NCI-H345 (cell line): ENCODE results near the gene PPP1R2C.

Experiments
- DNase-seq: peaks from one replicate; lab custom pipeline; 2025; lab: John Stamatoyannopoulos, UW

The PPP1R2C gene

GRCh38 chrX:42778096-42778495 is at the start of gene PPP1R2C:
PPP1R2C (minus strand) TSS chrX:42778163; CDS start chrX:42778079, 84 bp downstream.
- no peak for DNase-seq

DNA sequence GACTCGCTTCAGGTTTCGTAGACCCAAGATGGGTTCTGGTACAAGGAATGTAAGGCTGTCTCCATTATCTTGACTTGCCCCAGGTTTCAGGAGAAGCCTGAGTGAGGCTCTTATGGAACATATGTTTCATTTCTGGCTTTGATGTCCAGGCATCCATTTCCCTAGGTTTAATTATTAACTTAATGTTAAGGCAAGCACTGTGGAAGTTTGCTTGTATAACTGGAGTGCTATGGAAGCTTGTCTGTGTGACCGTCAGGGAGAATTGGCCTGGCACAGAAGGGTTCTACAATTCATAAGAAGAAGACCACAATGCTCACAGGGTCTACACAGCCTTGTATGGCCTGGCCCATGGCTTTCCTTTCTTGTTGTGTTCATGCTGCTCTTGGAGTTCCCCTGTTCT is 47.2 kb upstream of the PPP1R2C start:
- no peak for DNase-seq

DNA sequence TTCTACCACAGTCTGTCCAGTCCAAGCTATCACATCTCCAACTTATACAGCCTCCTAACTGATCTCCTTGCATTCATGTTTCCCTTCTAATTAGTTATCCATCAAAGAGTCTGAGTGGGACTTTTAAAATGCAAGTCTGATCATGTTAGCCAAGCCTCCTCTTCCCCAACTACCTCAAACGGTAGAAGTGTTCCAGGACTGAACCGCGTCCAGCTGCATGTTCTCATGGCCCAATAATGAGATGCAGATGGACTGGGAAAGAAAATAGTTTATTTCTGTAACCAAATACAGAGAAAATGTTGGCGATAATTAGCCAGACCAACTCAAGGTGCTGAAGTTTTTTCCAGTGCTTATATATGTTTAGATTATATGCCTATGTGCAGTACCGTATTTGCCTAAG is 46.6 kb upstream of the PPP1R2C start:
- DNase-seq: no peak

DNA sequence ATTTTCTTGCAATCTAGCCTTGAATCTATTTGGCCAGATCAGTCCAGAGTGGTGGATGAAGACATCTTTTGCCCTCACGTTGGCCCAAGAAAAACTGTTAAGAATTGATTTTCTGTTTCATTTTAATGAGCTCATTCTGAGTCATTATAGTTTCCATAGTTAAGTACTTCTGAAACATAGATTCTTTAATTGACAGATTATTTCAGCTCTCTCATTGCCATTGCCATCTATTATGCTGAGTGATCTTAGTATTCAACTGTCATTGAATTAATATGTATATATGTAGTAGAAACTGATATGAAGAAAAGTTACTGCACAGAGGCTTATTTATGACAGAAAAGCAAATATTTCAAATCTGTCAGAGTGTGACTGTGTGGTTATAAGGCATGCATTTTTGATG is 45.5 kb upstream of the PPP1R2C start:
- no peak for DNase-seq

DNA sequence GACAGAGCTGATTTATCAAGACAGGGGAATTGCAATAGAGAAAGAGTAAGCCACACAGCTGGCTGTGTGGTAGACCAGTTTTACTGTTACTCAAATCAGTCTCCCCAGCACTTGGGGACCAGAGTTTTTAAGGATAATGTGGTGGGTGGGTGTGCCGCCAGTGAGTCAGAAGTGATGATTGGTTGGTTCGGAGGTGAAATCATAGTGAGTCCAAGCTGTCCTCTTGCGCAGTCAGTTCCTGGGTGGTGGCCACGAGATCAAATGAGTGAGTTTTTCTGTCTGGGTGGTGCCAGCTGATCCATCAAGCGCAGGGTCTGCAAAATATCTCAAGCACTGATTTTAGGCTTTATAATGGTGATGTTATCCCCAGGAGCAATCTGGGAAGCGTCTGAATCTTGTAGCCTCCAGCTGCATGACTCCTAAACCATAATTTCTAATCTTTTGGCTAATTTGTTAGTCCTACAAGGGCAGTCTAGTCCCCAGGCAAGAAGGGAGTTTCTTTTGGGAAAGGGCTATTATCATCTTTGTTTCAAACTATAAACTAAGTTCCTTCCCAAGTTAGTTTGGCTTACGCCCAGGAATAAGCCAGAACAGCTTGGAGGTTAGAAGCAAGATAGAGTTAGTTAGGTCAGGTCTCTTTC is 44.0 kb upstream of the PPP1R2C start:
- DNase-seq: no peak

- no peak for DNase-seq
Observed at GRCh38 chrX:42818151-42818921, 40.4 kb upstream of the PPP1R2C start.

GRCh38 chrX:42809569-42809968 is 31.6 kb upstream of the PPP1R2C start:
- DNase-seq: no peak

GRCh38 chrX:42807393-42807792 is 29.4 kb upstream of the PPP1R2C start:
- DNase-seq: no peak

GRCh38 chrX:42804524-42804923 is 26.6 kb upstream of the PPP1R2C start:
- DNase-seq: no peak

GRCh38 chrX:42803320-42803719 is 25.4 kb upstream of the PPP1R2C start:
- DNase-seq: no peak

- no peak for DNase-seq
Observed at GRCh38 chrX:42797651-42798269, 19.8 kb upstream of the PPP1R2C start.

- DNase-seq: no peak
Observed at GRCh38 chrX:42783451-42783850, 5.5 kb upstream of the PPP1R2C start.

GRCh38 chrX:42776195-42776594 is 1.8 kb downstream of the PPP1R2C start:
- DNase-seq: no peak

GRCh38 chrX:42772874-42773273 is 5.1 kb downstream of the PPP1R2C start:
- DNase-seq: no peak

- no peak for DNase-seq
Observed at GRCh38 chrX:42771506-42772335, 6.2 kb downstream of the PPP1R2C start.

DNA sequence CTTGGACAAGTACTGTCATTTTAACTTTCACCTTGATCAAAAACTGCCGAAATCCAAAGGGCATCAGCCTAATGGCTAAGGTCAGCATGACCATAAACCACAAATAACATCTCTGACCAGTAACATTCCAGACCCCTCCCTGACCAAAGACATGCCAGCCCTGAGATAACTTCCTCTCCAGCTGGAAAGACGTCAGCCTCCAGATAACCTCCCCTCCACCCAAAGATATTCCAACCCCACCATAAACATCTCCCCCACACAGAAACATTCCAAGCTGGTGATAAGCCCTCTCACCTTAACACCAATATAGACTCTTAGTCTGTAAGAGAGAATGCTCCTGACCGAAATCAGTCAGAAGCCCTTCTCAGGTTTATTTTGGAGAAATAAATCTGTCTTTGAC is 7.4 kb downstream of the PPP1R2C start:
- no peak for DNase-seq

GRCh38 chrX:42759881-42760280 is 18.1 kb downstream of the PPP1R2C start:
- no peak for DNase-seq

- DNase-seq: no peak
Observed at GRCh38 chrX:42755815-42756214, 22.1 kb downstream of the PPP1R2C start.

- DNase-seq: no peak
Observed at GRCh38 chrX:42754603-42755002, 23.4 kb downstream of the PPP1R2C start.

GRCh38 chrX:42754115-42754514 is 23.8 kb downstream of the PPP1R2C start:
- DNase-seq: no peak

DNA sequence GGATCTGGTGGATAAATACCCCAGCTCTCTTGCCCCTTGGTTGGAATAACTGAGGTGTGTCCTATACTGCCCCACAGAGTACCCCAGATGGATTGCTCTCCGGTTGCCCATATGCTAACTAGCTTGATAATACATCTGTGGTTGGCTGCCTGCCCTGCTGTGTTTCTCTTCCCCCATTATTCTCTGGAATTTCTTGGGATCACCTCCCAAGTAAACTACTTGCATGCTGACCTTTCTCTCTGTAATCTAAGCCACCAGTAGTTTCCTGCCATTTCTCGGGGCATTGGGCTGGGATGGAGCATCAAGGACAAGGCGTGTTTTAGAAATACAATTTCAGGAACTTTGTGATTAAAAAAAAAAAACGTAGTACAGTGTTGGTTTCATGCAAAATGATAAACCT is 25.2 kb downstream of the PPP1R2C start:
- DNase-seq: no peak

- DNase-seq: no peak
Observed at GRCh38 chrX:42751573-42751972, 26.4 kb downstream of the PPP1R2C start.
